IMR-90 (cell line): ENCODE measurements around the gene FN3KRP. TPM values are rescaled to one million over a fixed set of nuclear protein-coding genes. Genes with fewer than 3 reads are reported as not detected.

Source experiments
- ATAC-seq: fragments of 200-7000 bp; cut with Tn5 transposase; 2 replicates; pipeline ENCODE4 v1.9.1; 2020; ENCODE audit warnings: low read depth, mild to moderate bottlenecking, moderate library complexity
- BruUV-seq: library from RNA; stranded (reverse); fragments of 400-500 nt; replicated peaks from 2 replicates; lab custom pipeline; 2021; lab: Mats Ljungman, UMichigan
- CTCF ChIA-PET: fragments of 300-600 bp; formaldehyde crosslinking; extraction: SDS; loops from one replicate; lab custom pipeline; 2021; ENCODE audit warnings: antibody characterized with exemption; lab: Yijun Ruan, JAX
- POLR2A ChIA-PET: fragments of 300-600 bp; sonication (Branson Sonifier 250); formaldehyde crosslinking; loops from one replicate; lab custom pipeline; 2022; ENCODE audit warnings: antibody characterized with exemption; ENCODE audit not compliant: unreplicated experiment; lab: Charles Lee
- DNase-seq: peaks from one replicate; pipeline ENCODE4 v3.0.0; 2013
- H2AFZ ChIP-seq: replicated peaks from 2 replicates; pipeline ENCODE3; 2013; ENCODE audit warnings: low read length, mild to moderate bottlenecking; ENCODE audit not compliant: poor library complexity
- H2AK5ac ChIP-seq: 2 replicates; pipeline ENCODE4 v1.6.1; 2013; ENCODE audit warnings: low read depth, low read length, inconsistent platforms
- H2AK9ac ChIP-seq: replicated peaks from 2 replicates; pipeline ENCODE3; 2013; ENCODE audit warnings: mild to moderate bottlenecking, low read depth, low read length, moderate library complexity; ENCODE audit not compliant: poor library complexity
- H2BK120ac ChIP-seq: 2 replicates; pipeline ENCODE4 v1.6.1; 2013; ENCODE audit warnings: low read depth, low read length, inconsistent platforms
- H2BK15ac ChIP-seq: 3 replicates; pipeline ENCODE4 v1.6.1; 2013; ENCODE audit warnings: low read depth, low read length, inconsistent platforms
- H2BK20ac ChIP-seq: 2 replicates; pipeline ENCODE4 v1.6.1; 2013; ENCODE audit warnings: low read depth, mild to moderate bottlenecking, inconsistent platforms, low read length, moderate library complexity
- H2BK5ac ChIP-seq: 2 replicates; pipeline ENCODE4 v1.6.1; 2013; ENCODE audit warnings: mild to moderate bottlenecking, low read depth, low read length, inconsistent platforms; ENCODE audit not compliant: poor library complexity, severe bottlenecking
- H3K14ac ChIP-seq: replicated peaks from 2 replicates; pipeline ENCODE4 v1.6.1; 2013; ENCODE audit warnings: low read depth, low read length, inconsistent platforms
- H3K18ac ChIP-seq: 2 replicates; pipeline ENCODE4 v1.6.1; 2013; ENCODE audit warnings: low read depth, low read length, control low read depth
- H3K23ac ChIP-seq: 2 replicates; pipeline ENCODE4 v1.6.1; 2013; ENCODE audit warnings: low read depth, low read length, inconsistent platforms
- H3K27ac ChIP-seq: 2 replicates; pipeline ENCODE4 v1.5.1; 2013; ENCODE audit warnings: mild to moderate bottlenecking, control low read depth, low read length; ENCODE audit not compliant: insufficient read depth
- H3K27me3 ChIP-seq: 2 replicates; pipeline ENCODE4 v1.6.1; 2013; ENCODE audit warnings: low read length; ENCODE audit not compliant: control insufficient read depth, insufficient read depth
- H3K36me3 ChIP-seq: 2 replicates; pipeline ENCODE4 v1.6.1; 2013; ENCODE audit warnings: low read length, mixed read lengths; ENCODE audit not compliant: control insufficient read depth, insufficient read depth
- H3K4ac ChIP-seq: 2 replicates; pipeline ENCODE4 v1.6.1; 2013; ENCODE audit warnings: low read depth, low read length, inconsistent platforms
- H3K4me1 ChIP-seq: 2 replicates; pipeline ENCODE4 v1.6.1; 2013; ENCODE audit warnings: low read length, mixed read lengths; ENCODE audit not compliant: control insufficient read depth, insufficient read depth
- H3K4me2 ChIP-seq: 2 replicates; pipeline ENCODE4 v1.6.1; 2013; ENCODE audit warnings: low read depth, mild to moderate bottlenecking, control low read depth, low read length, moderate library complexity
- H3K4me3 ChIP-seq: 2 replicates; pipeline ENCODE4 v1.5.1; 2013; ENCODE audit warnings: low read depth, mild to moderate bottlenecking, control low read depth, low read length, moderate library complexity; ENCODE audit not compliant: insufficient read depth
- H3K56ac ChIP-seq: 2 replicates; pipeline ENCODE4 v1.6.1; 2013; ENCODE audit warnings: low read length, inconsistent platforms; ENCODE audit not compliant: insufficient read depth; ENCODE audit errors: extremely low read depth
- H3K79me1 ChIP-seq, 2 experiments: 2 replicates each; pipeline ENCODE4 v1.6.1; 2013; ENCODE audit warnings: low read length in 2 of 2, inconsistent platforms in 1 of 2, low read depth in 1 of 2
- H3K9ac ChIP-seq: 2 replicates; pipeline ENCODE4 v1.6.1; 2013; ENCODE audit warnings: low read depth, low read length, control low read depth
- H3K9me1 ChIP-seq: 2 replicates; pipeline ENCODE4 v1.6.1; 2013; ENCODE audit warnings: low read length, inconsistent platforms; ENCODE audit not compliant: insufficient read depth
- H3K9me3 ChIP-seq: 2 replicates; pipeline ENCODE4 v1.6.1; 2013; ENCODE audit warnings: low read length; ENCODE audit not compliant: control insufficient read depth, insufficient read depth
- H4K20me1 ChIP-seq: 2 replicates; pipeline ENCODE4 v1.6.1; 2013; ENCODE audit warnings: low read length, inconsistent platforms; ENCODE audit not compliant: insufficient read depth
- H4K5ac ChIP-seq: 2 replicates; pipeline ENCODE4 v1.6.1; 2013; ENCODE audit warnings: mild to moderate bottlenecking, low read depth, low read length, control low read depth
- H4K8ac ChIP-seq, 2 experiments: 2 replicates each; pipeline ENCODE4 v1.6.1; 2013; ENCODE audit warnings: low read depth in 2 of 2, low read length in 2 of 2, control low read depth in 1 of 2, inconsistent platforms in 1 of 2
- H4K91ac ChIP-seq: 2 replicates; pipeline ENCODE4 v1.6.1; 2013; ENCODE audit warnings: low read depth, low read length, inconsistent platforms; ENCODE audit not compliant: insufficient read depth
- BHLHE40 ChIP-seq: fragments of 150-350 bp; IDR thresholded peaks from 2 replicates; pipeline ENCODE4 v1.6.1; 2016; ENCODE audit warnings: mild to moderate bottlenecking, low read depth, low read length
- CEBPB ChIP-seq: IDR thresholded peaks from 2 replicates; pipeline ENCODE4 v1.6.1; 2012; ENCODE audit warnings: low read depth, low read length, improper control_type of control experiment
- CHD1 ChIP-seq: IDR thresholded peaks from 2 replicates; pipeline ENCODE4 v1.6.1; 2012; ENCODE audit warnings: low read depth, low read length, improper control_type of control experiment
- FOS ChIP-seq: fragments of 150-350 bp; IDR thresholded peaks from 2 replicates; pipeline ENCODE4 v1.6.1; 2016; ENCODE audit warnings: low read depth, low read length
- MAFK ChIP-seq: IDR thresholded peaks from 2 replicates; pipeline ENCODE4 v1.6.1; 2012; ENCODE audit warnings: low read depth, low read length, improper control_type of control experiment
- MAZ ChIP-seq: IDR thresholded peaks from 2 replicates; pipeline ENCODE4 v1.6.1; 2012; ENCODE audit warnings: low read depth, mild to moderate bottlenecking, low read length, improper control_type of control experiment, moderate library complexity, borderline replicate concordance
- MXI1 ChIP-seq: IDR thresholded peaks from 2 replicates; pipeline ENCODE4 v1.6.1; 2012; ENCODE audit warnings: low read depth, mild to moderate bottlenecking, low read length, moderate library complexity, borderline replicate concordance
- NFE2L2 ChIP-seq: fragments of 150-350 bp; IDR thresholded peaks from 2 replicates; pipeline ENCODE4 v1.6.1; 2016; ENCODE audit warnings: low read depth, mild to moderate bottlenecking, low read length
- POLR2A ChIP-seq: IDR thresholded peaks from 2 replicates; pipeline ENCODE4 v1.6.1; 2012; ENCODE audit warnings: mild to moderate bottlenecking, low read depth, low read length
- RAD21 ChIP-seq: IDR thresholded peaks from 2 replicates; pipeline ENCODE4 v1.6.1; 2012; ENCODE audit warnings: low read length, improper control_type of control experiment
- RCOR1 ChIP-seq: IDR thresholded peaks from 2 replicates; pipeline ENCODE4 v1.6.1; 2012; ENCODE audit warnings: mild to moderate bottlenecking, low read length, improper control_type of control experiment; ENCODE audit not compliant: insufficient replicate concordance
- RFX5 ChIP-seq: IDR thresholded peaks from 2 replicates; pipeline ENCODE4 v1.8.0; 2012; ENCODE audit warnings: low read depth, mild to moderate bottlenecking, low read length, moderate library complexity
- SMC3 ChIP-seq: fragments of 150-350 bp; IDR thresholded peaks from 2 replicates; pipeline ENCODE4 v1.6.1; 2016; ENCODE audit warnings: low read depth, mild to moderate bottlenecking, antibody characterized with exemption, low read length, moderate library complexity
- WGBS, 2 experiments: methylation state at CpG; one replicate each; pipeline versions ENCODE4 v1.1.5 to v1.1.7; 2013; ENCODE audit warnings: missing lambda C conversion rate in 2 of 2; ENCODE audit not compliant: insufficient read length in 1 of 2; ENCODE audit errors: extremely low coverage in 2 of 2; 5-methylcytosine and 5-hydroxymethylcytosine counted together
- dilution Hi-C: fragments of 300-500 bp; cut with HindIII; formaldehyde crosslinking; loops from one replicate; pipeline ENCODE4 v1.14.3; 2018; ENCODE audit warnings: low sequenced_read_pairs; ENCODE audit not compliant: unreplicated experiment
- in situ Hi-C: fragments of 300-500 bp; cut with MboI; formaldehyde crosslinking; loops from 3 replicates; pipeline ENCODE4 v1.14.3; 2019; ENCODE audit warnings: low sequenced_read_pairs, inconsistent platforms, mixed read lengths
- intact Hi-C: fragments of 100-400 bp; cut with micrococcal nuclease; formaldehyde crosslinking; loops from 2 replicates; pipeline ENCODE4 v1.10.0; 2022
- polyA plus RNA-seq, 3 experiments: library from polyadenylated mRNA; depleted of rRNA; stranded (reverse); fragments of >200 nt; gene quantifications; 2 replicates each; pipeline ENCODE4 v1.2.3, GENCODE V29; 2012; ENCODE audit warnings: low replicate concordance in 1 of 3
- total RNA-seq: library from RNA; depleted of rRNA; stranded (reverse); fragments of >200 nt; gene quantifications from 2 replicates; pipeline ENCODE4 v1.2.3, GENCODE V29; 2012
- TF ChIP-seq, protein P1 (sequence below): fragments of 150-350 bp; IDR thresholded peaks from 2 replicates; pipeline ENCODE4 v1.6.1; 2016; ENCODE audit warnings: low read depth, mild to moderate bottlenecking, low read length, moderate library complexity, borderline replicate concordance
- TF ChIP-seq, protein P2 (sequence below): conservative IDR thresholded peaks from 2 replicates; pipeline ENCODE4 v1.5.1; 2012; ENCODE audit warnings: mild to moderate bottlenecking, low read depth, low read length, improper control_type of control experiment
- TF ChIP-seq, protein P3 (sequence below): fragments of 150-350 bp; IDR thresholded peaks from 2 replicates; pipeline ENCODE4 v1.6.1; 2017; ENCODE audit warnings: mild to moderate bottlenecking, antibody characterized with exemption, low read length, low read depth

FN3KRP gene
- total and polyA plus RNA-seq, 2 of the 4 experiments (the other 2 are of a cell fraction), result 18.6 to 20.3 TPM

DNA sequence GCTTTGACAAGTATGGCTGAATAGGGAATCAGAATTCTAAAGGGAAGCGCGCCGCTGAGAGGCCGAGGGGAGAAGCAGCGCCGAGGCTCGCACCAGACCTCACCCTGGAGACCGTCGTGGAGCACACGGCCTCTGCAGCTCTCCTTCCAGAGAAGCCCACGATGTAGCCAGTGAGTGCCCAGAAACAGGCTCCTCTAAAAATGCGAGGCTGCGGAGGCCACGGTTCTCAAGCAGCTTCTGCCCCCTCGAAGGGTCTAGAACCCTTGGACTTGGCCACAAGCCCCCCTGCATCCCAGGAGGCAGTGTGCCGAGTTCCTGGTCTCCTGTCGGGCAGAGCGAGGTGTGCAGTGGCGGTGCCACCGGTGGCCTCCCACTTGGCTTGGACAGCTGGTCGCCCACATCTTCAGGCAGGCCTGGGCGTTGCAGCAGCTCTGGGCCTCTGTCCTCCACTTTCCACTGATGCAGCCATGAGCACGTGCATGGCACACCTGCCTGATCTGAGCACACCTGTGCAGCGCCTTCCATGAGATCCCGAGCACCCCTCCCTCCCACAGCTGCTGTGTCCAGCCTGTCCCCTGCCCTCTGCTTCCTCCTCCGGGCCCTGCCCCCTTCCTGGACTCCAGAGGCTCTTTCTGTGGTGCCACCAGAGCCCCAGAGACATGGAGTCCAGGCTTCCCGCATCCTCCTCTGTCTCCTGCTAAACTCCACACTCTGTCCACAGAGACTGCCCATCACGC is 49.4 kb upstream of the FN3KRP start:
- Histone ChIP-seq H3K18ac (no peak overlapping the region), H4K20me1 (no peaks in the 10 kb centered on the region), H3K4ac (no peak overlapping the region), H2BK5ac (no peak overlapping the region), H3K9me3 (no peaks in the 10 kb centered on the region), H3K9me1 (no peaks in the 10 kb centered on the region), H2AFZ (no peak overlapping the region), H2BK15ac (no peak overlapping the region), H2BK20ac (no peak overlapping the region), H4K8ac (no peak overlapping the region), H4K91ac (no peak overlapping the region), H3K9ac (no peak overlapping the region), H3K79me1 (no peaks in the 10 kb centered on the region), H3K4me3 (no peak overlapping the region), H3K27ac (no peak overlapping the region), H3K4me1 (no peaks in the 10 kb centered on the region), H2AK9ac (no peak overlapping the region), H3K23ac (no peak overlapping the region), H4K5ac (no peak overlapping the region), H2AK5ac (no peak overlapping the region), H3K36me3 (no peaks in the 10 kb centered on the region; the same call in 1 of the 2 replicates), H2BK120ac (no peak overlapping the region), H3K14ac (no peak overlapping the region), H3K27me3 (no peaks in the 10 kb centered on the region), H3K4me2 (no peak overlapping the region), H3K56ac (no peak overlapping the region)
- dilution Hi-C loops (no loop called here), intact Hi-C loops (no loop called here), in situ Hi-C loops (no loop called here)
- ChIA-PET CTCF (no interaction called here), POLR2A (no interaction called here)
- no TSS peak for BruUV-seq
- 88% methylated on average over 13 of the region's 28 CpGs; no CpG with 5 or more reads in 1 of the 2 experiments for WGBS, 2 experiments
- TF ChIP-seq POLR2A (no peak), MAZ (no peak), NFE2L2 (no peak), RCOR1 (no peak), CHD1 (no peak), BHLHE40 (no peak), CEBPB (no peak), RFX5 (no peak), MXI1 (no peak), RAD21 (no peak), MAFK (no peak), SMC3 (no peak), FOS (no peak)
- TF ChIP-seq, protein P1, sequence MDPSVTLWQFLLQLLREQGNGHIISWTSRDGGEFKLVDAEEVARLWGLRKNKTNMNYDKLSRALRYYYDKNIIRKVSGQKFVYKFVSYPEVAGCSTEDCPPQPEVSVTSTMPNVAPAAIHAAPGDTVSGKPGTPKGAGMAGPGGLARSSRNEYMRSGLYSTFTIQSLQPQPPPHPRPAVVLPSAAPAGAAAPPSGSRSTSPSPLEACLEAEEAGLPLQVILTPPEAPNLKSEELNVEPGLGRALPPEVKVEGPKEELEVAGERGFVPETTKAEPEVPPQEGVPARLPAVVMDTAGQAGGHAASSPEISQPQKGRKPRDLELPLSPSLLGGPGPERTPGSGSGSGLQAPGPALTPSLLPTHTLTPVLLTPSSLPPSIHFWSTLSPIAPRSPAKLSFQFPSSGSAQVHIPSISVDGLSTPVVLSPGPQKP, result no peak
- TF ChIP-seq, protein P2, sequence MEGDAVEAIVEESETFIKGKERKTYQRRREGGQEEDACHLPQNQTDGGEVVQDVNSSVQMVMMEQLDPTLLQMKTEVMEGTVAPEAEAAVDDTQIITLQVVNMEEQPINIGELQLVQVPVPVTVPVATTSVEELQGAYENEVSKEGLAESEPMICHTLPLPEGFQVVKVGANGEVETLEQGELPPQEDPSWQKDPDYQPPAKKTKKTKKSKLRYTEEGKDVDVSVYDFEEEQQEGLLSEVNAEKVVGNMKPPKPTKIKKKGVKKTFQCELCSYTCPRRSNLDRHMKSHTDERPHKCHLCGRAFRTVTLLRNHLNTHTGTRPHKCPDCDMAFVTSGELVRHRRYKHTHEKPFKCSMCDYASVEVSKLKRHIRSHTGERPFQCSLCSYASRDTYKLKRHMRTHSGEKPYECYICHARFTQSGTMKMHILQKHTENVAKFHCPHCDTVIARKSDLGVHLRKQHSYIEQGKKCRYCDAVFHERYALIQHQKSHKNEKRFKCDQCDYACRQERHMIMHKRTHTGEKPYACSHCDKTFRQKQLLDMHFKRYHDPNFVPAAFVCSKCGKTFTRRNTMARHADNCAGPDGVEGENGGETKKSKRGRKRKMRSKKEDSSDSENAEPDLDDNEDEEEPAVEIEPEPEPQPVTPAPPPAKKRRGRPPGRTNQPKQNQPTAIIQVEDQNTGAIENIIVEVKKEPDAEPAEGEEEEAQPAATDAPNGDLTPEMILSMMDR, result no peak
- TF ChIP-seq, protein P3, sequence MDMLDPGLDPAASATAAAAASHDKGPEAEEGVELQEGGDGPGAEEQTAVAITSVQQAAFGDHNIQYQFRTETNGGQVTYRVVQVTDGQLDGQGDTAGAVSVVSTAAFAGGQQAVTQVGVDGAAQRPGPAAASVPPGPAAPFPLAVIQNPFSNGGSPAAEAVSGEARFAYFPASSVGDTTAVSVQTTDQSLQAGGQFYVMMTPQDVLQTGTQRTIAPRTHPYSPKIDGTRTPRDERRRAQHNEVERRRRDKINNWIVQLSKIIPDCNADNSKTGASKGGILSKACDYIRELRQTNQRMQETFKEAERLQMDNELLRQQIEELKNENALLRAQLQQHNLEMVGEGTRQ, result no peak
- DNase-seq (no peak), ATAC-seq (no peak)
